ENCODE measurements around the gene SLC30A10. TPM values are rescaled to one million over a fixed set of nuclear protein-coding genes. Genes with fewer than 3 reads are reported as not detected.
"Not testable (repeated sequence)": the region's sequence is repeated elsewhere in the genome, so short reads cannot be mapped to it uniquely, and the experiment has no call there.

Gene SLC30A10
- total and polyA plus RNA-seq, 12 donors: 0.15 to 0.56 (median 0.23) TPM; not detected in 4

DNA sequence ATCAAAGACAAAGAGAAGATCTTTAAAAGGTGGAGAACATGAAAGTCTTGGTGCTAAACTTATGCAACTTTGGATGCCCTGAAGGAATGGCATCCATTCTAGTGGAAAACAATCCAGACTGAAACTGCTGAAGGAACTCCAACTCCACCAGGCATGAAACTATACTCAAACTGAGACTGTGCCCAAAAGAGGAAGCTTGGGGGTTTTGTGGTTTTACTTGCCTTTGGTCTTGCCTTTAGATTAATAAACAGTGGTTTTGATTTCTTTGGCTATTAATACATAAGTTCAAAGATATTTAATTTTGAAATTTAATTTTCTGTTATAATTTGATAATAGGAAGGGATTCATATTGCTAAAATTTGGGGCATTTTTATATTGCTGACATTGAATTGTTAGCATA lies 17.4 kb upstream of the SLC30A10 start:
- intact Hi-C loops (cut with DNase I): no loop called here
- Histone ChIP-seq H3K27ac (no peak overlapping the region), H3K4me3 (no peak overlapping the region), H3K9me3 (peaks cover 0 to 13% (median 0%) of the 10 kb centered on the region in 11 donors), H3K27me3 (peaks cover 0 to 17% (median 0%) of the 10 kb centered on the region in 7 donors), H3K36me3 (no peaks in the 10 kb centered on the region), H3K4me1 (no peaks in the 10 kb centered on the region)
- TF ChIP-seq, protein P1, sequence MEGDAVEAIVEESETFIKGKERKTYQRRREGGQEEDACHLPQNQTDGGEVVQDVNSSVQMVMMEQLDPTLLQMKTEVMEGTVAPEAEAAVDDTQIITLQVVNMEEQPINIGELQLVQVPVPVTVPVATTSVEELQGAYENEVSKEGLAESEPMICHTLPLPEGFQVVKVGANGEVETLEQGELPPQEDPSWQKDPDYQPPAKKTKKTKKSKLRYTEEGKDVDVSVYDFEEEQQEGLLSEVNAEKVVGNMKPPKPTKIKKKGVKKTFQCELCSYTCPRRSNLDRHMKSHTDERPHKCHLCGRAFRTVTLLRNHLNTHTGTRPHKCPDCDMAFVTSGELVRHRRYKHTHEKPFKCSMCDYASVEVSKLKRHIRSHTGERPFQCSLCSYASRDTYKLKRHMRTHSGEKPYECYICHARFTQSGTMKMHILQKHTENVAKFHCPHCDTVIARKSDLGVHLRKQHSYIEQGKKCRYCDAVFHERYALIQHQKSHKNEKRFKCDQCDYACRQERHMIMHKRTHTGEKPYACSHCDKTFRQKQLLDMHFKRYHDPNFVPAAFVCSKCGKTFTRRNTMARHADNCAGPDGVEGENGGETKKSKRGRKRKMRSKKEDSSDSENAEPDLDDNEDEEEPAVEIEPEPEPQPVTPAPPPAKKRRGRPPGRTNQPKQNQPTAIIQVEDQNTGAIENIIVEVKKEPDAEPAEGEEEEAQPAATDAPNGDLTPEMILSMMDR (IDR thresholded peaks at IDR 0.05): no peak
- ATAC-seq: no peak
- DNase-seq: no peak

DNA sequence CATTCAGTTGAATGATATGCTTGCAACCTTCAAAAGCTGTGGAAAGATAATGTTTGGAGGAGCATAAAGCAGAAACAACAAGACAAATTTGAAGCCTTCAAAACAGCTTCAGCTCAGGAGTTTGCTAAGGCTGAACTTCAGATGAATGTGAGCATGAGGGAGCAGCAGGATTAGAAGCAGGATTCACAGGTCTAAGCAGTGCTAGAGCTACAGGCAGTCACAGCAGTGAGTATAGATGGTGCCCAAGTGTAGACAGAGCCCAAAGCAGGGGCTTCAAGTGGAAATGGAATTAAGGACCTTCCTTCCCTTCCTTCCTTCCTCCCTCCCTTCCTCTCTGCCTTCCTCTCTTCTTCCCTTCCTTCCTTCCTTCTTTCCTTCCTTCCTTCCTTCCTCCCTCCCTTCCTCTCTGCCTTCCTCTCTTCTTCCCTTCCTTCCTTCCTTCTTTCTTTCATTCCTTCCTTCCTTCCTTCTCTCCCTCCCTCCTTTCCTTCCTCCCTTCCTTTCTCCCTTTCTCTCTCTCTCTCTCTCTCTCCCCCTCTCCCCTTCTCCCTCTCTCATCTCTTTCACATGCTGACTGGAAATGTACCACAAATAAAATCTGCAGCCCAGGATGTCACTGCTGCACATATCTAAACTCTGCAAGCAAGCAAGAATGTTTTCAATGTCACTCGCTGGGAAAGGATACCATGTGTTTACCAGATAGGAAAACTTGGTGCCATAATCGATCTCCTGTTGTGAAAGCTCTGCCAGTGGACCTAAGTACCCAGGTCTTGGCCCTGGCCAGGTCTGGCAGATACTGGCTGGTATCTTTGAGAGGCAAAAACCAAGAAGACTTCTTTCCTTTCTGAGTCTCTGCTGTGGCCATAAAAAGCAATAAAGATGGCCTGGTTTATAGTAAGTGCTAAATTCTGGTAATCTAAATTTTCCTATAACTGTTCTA lies 13.1 kb upstream of the SLC30A10 start:
- WGBS, 2 donors: 61 to 64% methylated on average over 2 of the region's 2 CpGs
- no peak for DNase-seq
- intact Hi-C loops (cut with DNase I): no loop called here

DNA sequence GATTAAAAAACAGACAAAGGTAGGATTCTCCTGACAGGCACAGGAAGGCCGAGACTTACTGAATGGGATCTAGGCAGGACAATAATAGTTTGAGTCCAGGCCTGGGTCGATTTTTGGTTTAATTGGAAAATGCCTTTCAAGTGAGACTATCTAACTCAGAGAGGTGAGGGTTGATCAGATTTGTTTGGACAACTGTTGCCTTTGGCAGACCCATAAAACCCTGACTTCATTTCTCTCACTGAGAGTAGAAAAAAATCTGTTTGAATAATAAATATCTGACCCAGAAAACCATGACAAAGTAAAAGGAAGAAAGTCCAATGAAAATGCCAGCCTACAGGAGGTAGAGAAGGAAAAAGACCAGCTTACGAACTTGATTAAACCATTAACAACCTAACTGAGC lies 12.3 kb upstream of the SLC30A10 start:
- DNase-seq: no peak
- intact Hi-C loops (cut with DNase I): no loop called here
- Histone ChIP-seq H3K27ac (no peak overlapping the region), H3K9me3 (peaks cover 0 to 8% (median 0%) of the 10 kb centered on the region in 11 donors), H3K27me3 (peaks cover 0 to 9% (median 0%) of the 10 kb centered on the region in 7 donors), H3K36me3 (no peaks in the 10 kb centered on the region), H3K4me1 (no peaks in the 10 kb centered on the region), H3K4me3 (no peak overlapping the region)
- WGBS, 2 donors: 61 to 65% methylated on average over 3 of the region's 3 CpGs
- TF ChIP-seq, protein P1 (IDR thresholded peaks at IDR 0.05): no peak
- no peak for ATAC-seq

More for the DNA sequence above, 13.1 kb upstream of the SLC30A10 start:
- H3K36me3 ChIP-seq: no peaks in the 10 kb centered on the region
- no peaks in the 10 kb centered on the region for H3K4me1 ChIP-seq
- TF ChIP-seq, protein P1 (IDR thresholded peaks at IDR 0.05): no peak
- no peak for ATAC-seq
- H3K9me3 ChIP-seq: peaks cover 0 to 8% (median 0%) of the 10 kb centered on the region in 11 donors
- peaks cover 0 to 15% (median 0%) of the 10 kb centered on the region in 7 donors for H3K27me3 ChIP-seq
- no peak overlapping the region for H3K4me3 ChIP-seq
- H3K27ac ChIP-seq: no peak overlapping the region

DNA sequence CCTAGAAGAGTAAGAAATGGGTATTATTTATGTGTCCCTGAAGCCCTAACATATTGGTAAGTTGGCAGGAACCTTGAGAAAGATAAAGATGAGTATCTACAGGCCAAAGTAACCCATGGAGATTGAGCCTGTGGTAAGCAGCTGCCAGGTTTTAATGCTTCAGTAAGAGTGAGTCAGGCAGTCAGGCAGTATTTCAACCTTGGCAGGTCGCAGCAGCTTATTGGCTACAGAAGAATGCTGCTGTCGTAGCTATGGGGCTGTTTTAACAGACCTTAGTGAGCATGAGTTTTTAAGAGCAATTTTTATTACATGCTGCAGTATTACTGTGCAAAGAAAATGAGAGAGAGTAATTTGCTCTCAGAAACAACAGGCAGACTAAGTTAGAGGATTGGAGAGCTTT lies 10.3 kb upstream of the SLC30A10 start:
- no peak for DNase-seq
- no peaks in the 10 kb centered on the region for H3K36me3 ChIP-seq
- intact Hi-C loops (cut with DNase I): no loop called here
- TF ChIP-seq, protein P1 (IDR thresholded peaks at IDR 0.05): no peak
- H3K9me3 ChIP-seq: peaks cover 0 to 5% (median 0%) of the 10 kb centered on the region in 11 donors
- H3K4me1 ChIP-seq: no peaks in the 10 kb centered on the region
- WGBS, 2 donors: 62 to 63% methylated on average over 2 of the region's 2 CpGs
- H3K27me3 ChIP-seq: peaks cover 0 to 9% (median 0%) of the 10 kb centered on the region in 7 donors
- ATAC-seq: no peak
- no peak overlapping the region for H3K4me3 ChIP-seq
- H3K27ac ChIP-seq: no peak overlapping the region

DNA sequence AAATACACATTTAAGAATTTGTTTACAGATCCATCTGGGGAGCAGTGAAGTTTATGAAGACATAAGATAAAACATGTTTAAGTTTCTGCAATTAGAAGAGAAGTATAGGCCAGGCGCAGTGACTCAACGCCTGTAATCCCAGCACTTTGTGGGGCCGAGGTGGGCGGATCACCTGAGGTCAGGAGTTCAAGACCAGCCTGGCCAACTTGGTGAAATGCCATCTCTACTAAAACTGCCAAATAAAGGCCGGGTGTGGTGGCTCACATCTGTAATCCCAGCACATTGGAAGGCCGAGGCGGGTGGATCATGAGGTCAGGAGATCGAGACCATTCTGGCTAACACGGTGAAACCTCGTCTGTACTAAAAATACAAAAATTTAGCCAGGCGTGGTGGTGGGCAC lies 5.4 kb upstream of the SLC30A10 start:
- H3K27me3 ChIP-seq: peaks cover 0 to 21% (median 8%) of the 10 kb centered on the region in 7 donors
- H3K27ac ChIP-seq; intact Hi-C loops (cut with DNase I); DNase-seq; ATAC-seq; H3K36me3 ChIP-seq; H3K9me3 ChIP-seq; H3K4me3 ChIP-seq; H3K4me1 ChIP-seq: not testable (repeated sequence)
- 89 to 90% methylated on average over 11 of the region's 11 CpGs for WGBS, 2 donors
